ENCODE measurements around the gene LOXHD1.
A peak's percentile ranks its signal among the peaks of the same experiment; 100 is the strongest.

LOXHD1 gene

GRCh38 chr18:46571756-46572155, 85.3 kb downstream of the LOXHD1 start:
- H3K4me1 ChIP-seq (ENCODE audit: control insufficient read depth in 1 of 2, insufficient read depth in 2 of 2, low read length in 2 of 2): no peaks in the 10 kb centered on the region
- H3K27ac ChIP-seq (ENCODE audit: low read depth, low read length): no peak overlapping the region
- no peak overlapping the region for H4K12ac ChIP-seq (ENCODE audit: low read depth, low read length)
- no peak overlapping the region for H4K8ac ChIP-seq (ENCODE audit: low read depth, low read length)
- no CpG with 5 or more reads among the region's 6 CpGs for WGBS (ENCODE audit: extremely low coverage, insufficient coverage, insufficient read length)
- no peak overlapping the region for H4K91ac ChIP-seq (ENCODE audit: low read depth, low read length)
- H3K79me2 ChIP-seq (ENCODE audit: control insufficient read depth, insufficient read depth, low read length, poor library complexity): no peaks in the 10 kb centered on the region
- no peak overlapping the region for H3K23ac ChIP-seq (ENCODE audit: low read length)
- no peak overlapping the region for H2BK120ac ChIP-seq (ENCODE audit: insufficient read depth, low read length, poor library complexity)
- H3K79me1 ChIP-seq (ENCODE audit: low read length): no peaks in the 10 kb centered on the region
- H2AK5ac ChIP-seq (ENCODE audit: low read length): no peak overlapping the region
- no peaks in the 10 kb centered on the region for H3K27me3 ChIP-seq (ENCODE audit: insufficient read depth, low read length)
- no peak overlapping the region for H3K18ac ChIP-seq (ENCODE audit: low read length)
- H3K14ac ChIP-seq (ENCODE audit: low read length): no peak overlapping the region
- no peak overlapping the region for H2BK12ac ChIP-seq (ENCODE audit: low read length)
- peaks cover 4% of the 10 kb centered on the region for H3K9me3 ChIP-seq (ENCODE audit: insufficient read depth, low read depth, low read length)
- H2BK5ac ChIP-seq (ENCODE audit: low read depth, low read length, poor library complexity): no peak overlapping the region
- no peak overlapping the region for H3K4me2 ChIP-seq (ENCODE audit: low read length)
- no peaks in the 10 kb centered on the region for H3K36me3 ChIP-seq (ENCODE audit: control insufficient read depth in 1 of 2, insufficient read depth in 2 of 2, low read length in 2 of 2)
- no peak for DNase-seq
- no peak overlapping the region for H3K9ac ChIP-seq (ENCODE audit: low read length)
- no peak overlapping the region for H2AFZ ChIP-seq (ENCODE audit: insufficient read depth, low read length, poor library complexity)
- no peak overlapping the region for H3K4ac ChIP-seq (ENCODE audit: low read depth, low read length)
- H3K4me3 ChIP-seq (ENCODE audit: low read depth, low read length): no peak overlapping the region

DNA sequence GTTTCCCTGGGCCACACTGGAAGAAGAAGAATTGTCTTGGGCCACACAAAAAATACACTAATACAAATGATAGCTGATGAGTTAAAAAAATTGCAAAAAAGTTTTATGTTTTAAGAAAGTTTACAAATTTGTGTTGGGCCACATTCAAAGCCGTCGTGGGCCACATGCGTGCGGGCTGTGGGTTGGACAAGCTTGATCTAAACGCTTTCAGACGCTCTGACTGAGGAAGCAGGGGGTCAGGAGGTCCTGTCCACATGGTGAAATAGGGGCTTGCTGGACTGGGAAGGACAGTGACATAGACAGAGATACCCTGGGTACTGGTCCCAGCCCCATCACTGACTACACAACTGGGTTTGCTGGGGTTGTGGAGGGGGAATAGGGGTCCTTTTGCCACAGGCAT, 86.4 kb downstream of the LOXHD1 start:
- Histone ChIP-seq H3K4me2 (ENCODE audit: low read length) (no peak overlapping the region), H3K27me3 (ENCODE audit: insufficient read depth, low read length) (no peaks in the 10 kb centered on the region), H2BK12ac (ENCODE audit: low read length) (no peak overlapping the region), H3K18ac (ENCODE audit: low read length) (no peak overlapping the region), H2BK5ac (ENCODE audit: low read depth, low read length, poor library complexity) (no peak overlapping the region), H2AK5ac (ENCODE audit: low read length) (no peak overlapping the region), H4K91ac (ENCODE audit: low read depth, low read length) (no peak overlapping the region), H3K27ac (ENCODE audit: low read depth, low read length) (no peak overlapping the region), H3K23ac (ENCODE audit: low read length) (no peak overlapping the region), H2AFZ (ENCODE audit: insufficient read depth, low read length, poor library complexity) (no peak overlapping the region), H2BK120ac (ENCODE audit: insufficient read depth, low read length, poor library complexity) (no peak overlapping the region), H4K8ac (ENCODE audit: low read depth, low read length) (no peak overlapping the region), H3K36me3 (ENCODE audit: control insufficient read depth in 1 of 2, insufficient read depth in 2 of 2, low read length in 2 of 2) (no peaks in the 10 kb centered on the region), H3K4me1 (ENCODE audit: control insufficient read depth in 1 of 2, insufficient read depth in 2 of 2, low read length in 2 of 2) (no peaks in the 10 kb centered on the region), H3K9me3 (ENCODE audit: insufficient read depth, low read depth, low read length) (peaks cover 6% of the 10 kb centered on the region), H3K9ac (ENCODE audit: low read length) (no peak overlapping the region), H3K4me3 (ENCODE audit: low read depth, low read length) (no peak overlapping the region), H3K14ac (ENCODE audit: low read length) (no peak overlapping the region), H4K12ac (ENCODE audit: low read depth, low read length) (no peak overlapping the region), H3K4ac (ENCODE audit: low read depth, low read length) (no peak overlapping the region), H3K79me2 (ENCODE audit: control insufficient read depth, insufficient read depth, low read length, poor library complexity) (no peaks in the 10 kb centered on the region), H3K79me1 (ENCODE audit: low read length) (no peaks in the 10 kb centered on the region)
- no peak for DNase-seq
- WGBS (ENCODE audit: extremely low coverage, insufficient coverage, insufficient read length): no CpG with 5 or more reads among the region's 6 CpGs

DNA sequence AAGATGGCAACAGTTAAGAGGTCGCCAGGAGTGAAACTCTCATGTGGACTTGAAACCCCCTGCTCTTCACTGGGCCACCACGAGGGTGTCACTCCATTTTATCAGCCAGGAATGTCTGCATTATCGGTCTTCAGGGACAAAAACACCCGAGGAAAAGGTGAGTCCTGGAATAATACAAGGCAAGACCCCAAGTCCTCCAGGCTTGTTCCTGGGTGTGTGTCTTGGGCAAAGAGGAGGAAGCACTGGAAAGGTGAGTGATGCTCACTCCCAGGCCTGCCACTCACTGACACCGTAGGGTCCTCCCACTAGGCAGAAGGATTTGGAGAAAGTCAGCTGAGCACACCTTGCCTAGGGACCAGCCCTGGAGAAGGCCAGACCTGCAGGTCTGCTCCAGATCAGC, 86.9 kb downstream of the LOXHD1 start:
- Histone ChIP-seq H4K12ac (ENCODE audit: low read depth, low read length) (no peak overlapping the region), H2BK120ac (ENCODE audit: insufficient read depth, low read length, poor library complexity) (no peak overlapping the region), H3K4me2 (ENCODE audit: low read length) (no peak overlapping the region)

GRCh38 chr18:46569211-46569610, 87.8 kb downstream of the LOXHD1 start:
- no peaks in the 10 kb centered on the region for H3K79me1 ChIP-seq (ENCODE audit: low read length)
- no peak overlapping the region for H3K23ac ChIP-seq (ENCODE audit: low read length)
- H3K9me3 ChIP-seq (ENCODE audit: insufficient read depth, low read depth, low read length): peaks cover 6% of the 10 kb centered on the region
- H2AK5ac ChIP-seq (ENCODE audit: low read length): no peak overlapping the region
- H2BK5ac ChIP-seq (ENCODE audit: low read depth, low read length, poor library complexity): no peak overlapping the region
- WGBS (ENCODE audit: extremely low coverage, insufficient coverage, insufficient read length): no CpG with 5 or more reads among the region's 7 CpGs
- H3K79me2 ChIP-seq (ENCODE audit: control insufficient read depth, insufficient read depth, low read length, poor library complexity): no peaks in the 10 kb centered on the region
- no peak for DNase-seq
- no peak overlapping the region for H3K27ac ChIP-seq (ENCODE audit: low read depth, low read length)
- H3K4me1 ChIP-seq (ENCODE audit: control insufficient read depth in 1 of 2, insufficient read depth in 2 of 2, low read length in 2 of 2): no peaks in the 10 kb centered on the region
- H3K9ac ChIP-seq (ENCODE audit: low read length): no peak overlapping the region
- no peak overlapping the region for H3K4ac ChIP-seq (ENCODE audit: low read depth, low read length)
- H4K12ac ChIP-seq (ENCODE audit: low read depth, low read length): no peak overlapping the region
- no peak overlapping the region for H2BK12ac ChIP-seq (ENCODE audit: low read length)
- no peak overlapping the region for H2AFZ ChIP-seq (ENCODE audit: insufficient read depth, low read length, poor library complexity)
- no peak overlapping the region for H3K18ac ChIP-seq (ENCODE audit: low read length)
- no peak overlapping the region for H3K4me3 ChIP-seq (ENCODE audit: low read depth, low read length)
- no peak overlapping the region for H4K8ac ChIP-seq (ENCODE audit: low read depth, low read length)
- H3K36me3 ChIP-seq (ENCODE audit: control insufficient read depth in 1 of 2, insufficient read depth in 2 of 2, low read length in 2 of 2): no peaks in the 10 kb centered on the region
- no peak overlapping the region for H4K91ac ChIP-seq (ENCODE audit: low read depth, low read length)
- H3K27me3 ChIP-seq (ENCODE audit: insufficient read depth, low read length): no peaks in the 10 kb centered on the region
- H2BK120ac ChIP-seq (ENCODE audit: insufficient read depth, low read length, poor library complexity): no peak overlapping the region
- H3K4me2 ChIP-seq (ENCODE audit: low read length): no peak overlapping the region
- H3K14ac ChIP-seq (ENCODE audit: low read length): no peak overlapping the region

More for the DNA sequence above, 86.9 kb downstream of the LOXHD1 start:
- H3K9ac ChIP-seq (ENCODE audit: low read length): no peak overlapping the region
- H3K4ac ChIP-seq (ENCODE audit: low read depth, low read length): no peak overlapping the region
- no peaks in the 10 kb centered on the region for H3K79me2 ChIP-seq (ENCODE audit: control insufficient read depth, insufficient read depth, low read length, poor library complexity)
- H3K4me1 ChIP-seq (ENCODE audit: control insufficient read depth in 1 of 2, insufficient read depth in 2 of 2, low read length in 2 of 2): no peaks in the 10 kb centered on the region
- no peak overlapping the region for H4K8ac ChIP-seq (ENCODE audit: low read depth, low read length)
- H3K23ac ChIP-seq (ENCODE audit: low read length): no peak overlapping the region
- no peaks in the 10 kb centered on the region for H3K36me3 ChIP-seq (ENCODE audit: control insufficient read depth in 1 of 2, insufficient read depth in 2 of 2, low read length in 2 of 2)
- no peaks in the 10 kb centered on the region for H3K79me1 ChIP-seq (ENCODE audit: low read length)
- H3K27ac ChIP-seq (ENCODE audit: low read depth, low read length): no peak overlapping the region
- H2AK5ac ChIP-seq (ENCODE audit: low read length): no peak overlapping the region
- no CpG with 5 or more reads among the region's 5 CpGs for WGBS (ENCODE audit: extremely low coverage, insufficient coverage, insufficient read length)
- no peak overlapping the region for H2BK5ac ChIP-seq (ENCODE audit: low read depth, low read length, poor library complexity)
- no peaks in the 10 kb centered on the region for H3K27me3 ChIP-seq (ENCODE audit: insufficient read depth, low read length)
- H2AFZ ChIP-seq (ENCODE audit: insufficient read depth, low read length, poor library complexity): no peak overlapping the region
- DNase-seq: no peak
- peak overlapping the region; percentile 37 for H3K4me3 ChIP-seq (ENCODE audit: low read depth, low read length)
- no peak overlapping the region for H3K18ac ChIP-seq (ENCODE audit: low read length)
- H3K9me3 ChIP-seq (ENCODE audit: insufficient read depth, low read depth, low read length): peaks cover 6% of the 10 kb centered on the region
- H2BK12ac ChIP-seq (ENCODE audit: low read length): no peak overlapping the region
- H3K14ac ChIP-seq (ENCODE audit: low read length): no peak overlapping the region
- no peak overlapping the region for H4K91ac ChIP-seq (ENCODE audit: low read depth, low read length)

Measured in trophoblast cell (in vitro differentiated cells and primary cell).